Fibroblast of the aortic adventitia (primary cell): Measurements from ENCODE around the gene ANKRD33. TPM values are rescaled to one million over a fixed set of nuclear protein-coding genes. Genes with fewer than 3 reads are reported as not detected.
A peak's percentile ranks its signal among the peaks of the same experiment; 100 is the strongest.
"Not testable (repeated sequence)": the region's sequence is repeated elsewhere in the genome, so short reads cannot be mapped to it uniquely, and the experiment has no call there.

Experiments
- DNase-seq: peaks from one replicate; pipeline ENCODE4 v3.0.0-alpha.2; 2010; ENCODE audit warnings: low read depth
- H3K4me3 ChIP-seq: 2 replicates; pipeline ENCODE4 v1.5.1; 2011; ENCODE audit warnings: low read depth, mild to moderate bottlenecking, control low read depth, low read length, moderate library complexity
- total RNA-seq: library from RNA; depleted of rRNA; stranded (reverse); fragments of >200 nt; gene quantifications from 2 replicates; pipeline ENCODE4 v1.2.3, GENCODE V29; 2012; ENCODE audit warnings: low replicate concordance
- TF ChIP-seq, protein P1 (sequence below): IDR thresholded peaks from 2 replicates; pipeline ENCODE4 v1.5.1; 2011; ENCODE audit warnings: mild to moderate bottlenecking, low read length, control low read depth, inconsistent platforms; ENCODE audit not compliant: insufficient read depth

The ANKRD33 gene
- total RNA-seq, 1 donor, result 0.09 TPM

DNA sequence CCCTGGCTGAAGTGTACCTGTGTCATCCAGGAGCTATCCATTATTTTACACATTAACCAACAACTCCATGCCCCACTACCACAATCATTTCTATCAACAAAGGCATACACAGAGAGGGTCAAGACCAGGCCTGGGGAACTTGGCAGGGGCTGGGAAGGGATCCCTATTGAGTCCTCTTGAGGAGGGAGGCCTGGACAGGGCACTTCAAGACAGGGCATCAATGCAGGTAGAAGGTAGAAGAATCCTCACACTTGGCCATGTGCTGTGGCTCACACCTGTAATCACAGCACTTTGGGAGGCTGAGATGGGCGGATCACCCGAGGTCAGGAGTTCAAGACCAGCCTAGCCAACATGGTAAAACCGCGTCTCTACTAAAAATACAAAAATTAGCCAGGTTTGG is 13.4 kb upstream of the ANKRD33 start:
- H3K4me3 ChIP-seq, result no peak overlapping the region
- no peak for DNase-seq
- TF ChIP-seq, protein P1, sequence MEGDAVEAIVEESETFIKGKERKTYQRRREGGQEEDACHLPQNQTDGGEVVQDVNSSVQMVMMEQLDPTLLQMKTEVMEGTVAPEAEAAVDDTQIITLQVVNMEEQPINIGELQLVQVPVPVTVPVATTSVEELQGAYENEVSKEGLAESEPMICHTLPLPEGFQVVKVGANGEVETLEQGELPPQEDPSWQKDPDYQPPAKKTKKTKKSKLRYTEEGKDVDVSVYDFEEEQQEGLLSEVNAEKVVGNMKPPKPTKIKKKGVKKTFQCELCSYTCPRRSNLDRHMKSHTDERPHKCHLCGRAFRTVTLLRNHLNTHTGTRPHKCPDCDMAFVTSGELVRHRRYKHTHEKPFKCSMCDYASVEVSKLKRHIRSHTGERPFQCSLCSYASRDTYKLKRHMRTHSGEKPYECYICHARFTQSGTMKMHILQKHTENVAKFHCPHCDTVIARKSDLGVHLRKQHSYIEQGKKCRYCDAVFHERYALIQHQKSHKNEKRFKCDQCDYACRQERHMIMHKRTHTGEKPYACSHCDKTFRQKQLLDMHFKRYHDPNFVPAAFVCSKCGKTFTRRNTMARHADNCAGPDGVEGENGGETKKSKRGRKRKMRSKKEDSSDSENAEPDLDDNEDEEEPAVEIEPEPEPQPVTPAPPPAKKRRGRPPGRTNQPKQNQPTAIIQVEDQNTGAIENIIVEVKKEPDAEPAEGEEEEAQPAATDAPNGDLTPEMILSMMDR, result no peak

- TF ChIP-seq, protein P1, result no peak
- no peak for DNase-seq
- no peak overlapping the region for H3K4me3 ChIP-seq
Measured at GRCh38 chr12:51879102-51879501, 8.8 kb upstream of the ANKRD33 start.

GRCh38 chr12:51883295-51883694 is 4.6 kb upstream of the ANKRD33 start:
- no peak overlapping the region for H3K4me3 ChIP-seq
- DNase-seq, result no peak
- TF ChIP-seq, protein P1, result no peak

DNA sequence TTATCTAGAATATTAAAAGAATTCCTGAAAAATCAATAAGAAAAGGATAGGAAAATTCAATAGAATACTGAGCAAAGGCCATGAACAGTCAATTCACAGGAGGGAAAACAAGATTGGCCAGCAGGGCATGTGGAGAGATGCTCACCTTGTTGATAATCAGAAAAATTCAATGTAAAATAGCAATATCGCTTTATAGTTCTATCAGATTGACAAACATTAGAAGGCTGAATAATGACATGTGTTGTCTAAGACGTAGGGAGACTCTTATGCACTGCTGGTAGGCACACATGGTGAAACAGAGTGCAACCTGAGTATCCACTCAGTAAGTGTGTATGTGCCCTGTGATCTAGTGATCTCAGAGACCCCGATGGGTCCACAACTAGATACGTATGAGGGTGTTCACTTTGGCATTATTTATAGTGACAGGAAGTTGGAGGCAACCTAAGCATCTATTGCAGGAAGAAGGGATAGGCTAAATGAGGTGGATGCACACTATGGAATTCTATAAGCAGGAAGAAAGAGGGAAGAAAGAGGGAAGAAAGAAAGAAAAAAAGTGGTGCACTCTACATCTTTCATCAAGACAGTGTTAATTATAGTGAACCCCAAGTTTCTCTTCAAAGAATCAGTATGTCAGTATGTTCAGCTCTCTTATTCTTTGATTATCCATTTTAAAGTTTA is 3.8 kb upstream of the ANKRD33 start:
- TF ChIP-seq, protein P1, result no peak
- no peak for DNase-seq
- H3K4me3 ChIP-seq, result no peak overlapping the region

DNA sequence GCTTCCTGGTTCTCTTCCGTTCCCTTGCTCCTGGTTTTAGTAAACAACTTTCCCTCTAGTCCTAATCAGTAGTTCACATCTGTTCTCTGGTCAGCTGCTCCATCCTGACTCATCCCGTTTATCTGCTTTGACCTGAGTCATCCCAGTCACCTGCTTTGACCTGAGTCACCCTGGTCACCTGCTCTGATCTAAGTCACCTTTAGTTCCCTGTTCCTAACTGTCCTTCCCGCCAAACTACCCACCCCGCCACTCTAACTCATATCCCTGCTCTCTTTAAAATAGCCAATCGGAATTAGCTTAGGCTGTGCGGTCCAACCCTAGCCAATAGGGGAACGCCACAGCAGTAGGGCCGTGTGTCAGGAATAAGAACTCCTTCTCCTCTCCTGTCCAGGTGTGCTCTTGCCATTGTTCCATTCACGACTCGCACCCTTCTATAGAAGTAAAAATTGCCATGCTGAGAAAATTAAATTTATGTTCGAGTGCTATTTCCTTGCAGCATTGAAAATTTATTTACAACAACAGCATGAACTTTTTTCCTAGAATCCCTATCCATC is 3.1 kb upstream of the ANKRD33 start:
- TF ChIP-seq, protein P1, result no peak
- no peak overlapping the region for H3K4me3 ChIP-seq
- no peak for DNase-seq

GRCh38 chr12:51885294-51886020 is 2.4 kb upstream of the ANKRD33 start:
- not testable (repeated sequence) for DNase-seq, H3K4me3 ChIP-seq

GRCh38 chr12:51886021-51886710 is 1.7 kb upstream of the ANKRD33 start:
- peak; percentile 94 for DNase-seq
- TF ChIP-seq, protein P1, result no peak
- H3K4me3 ChIP-seq, result no peak overlapping the region
